ENCODE results near the gene FREM1. TPM values are rescaled to one million over a fixed set of nuclear protein-coding genes. Genes with fewer than 3 reads are reported as not detected.

FREM1 gene
- total and polyA plus RNA-seq, 4 donors = 0.33 to 21.8 (median 1.3) TPM

- no peak overlapping the region for H3K27ac ChIP-seq (ENCODE audit: low read depth in 1 of 2, low read length in 1 of 2)
- no peaks in the 10 kb centered on the region for H3K4me1 ChIP-seq (ENCODE audit: control insufficient read depth in 5 of 5, insufficient read depth in 5 of 5, low read length in 5 of 5)
- H3K4me3 ChIP-seq = no peak overlapping the region
- ATAC-seq (ENCODE audit: insufficient read depth, low FRiP score) (no peak), DNase-seq (peak in 2 of 3 donors; percentile 12 to 21)
- H3K36me3 ChIP-seq (ENCODE audit: control insufficient read depth in 4 of 4, insufficient read depth in 4 of 4, low read length in 4 of 4) = peaks cover 0 to 11% (median 5%) of the 10 kb centered on the region in 4 donors
- 88 to 95% methylated on average over 2 of the region's 2 CpGs for WGBS, 2 donors
- no peak for TF ChIP-seq CTCF (IDR thresholded peaks at IDR 0.05; ENCODE audit: control extremely low read depth, extremely low read depth)
- no peaks in the 10 kb centered on the region for H3K27me3 ChIP-seq (ENCODE audit: control insufficient read depth in 3 of 3, insufficient read depth in 3 of 3, low read length in 2 of 3)
- H3K9me3 ChIP-seq (ENCODE audit: control insufficient read depth in 4 of 4, insufficient read depth in 3 of 4, low read length in 3 of 4) = no peaks in the 10 kb centered on the region
- H3K9ac ChIP-seq (ENCODE audit: insufficient read depth in 1 of 2, low read length in 2 of 2) = no peak overlapping the region
These were observed 179.7 kb downstream of the FREM1 start for GRCh38 chr9:14730461-14730898.

- WGBS, 2 donors = 69 to 76% methylated on average over 4 of the region's 4 CpGs
- H3K9ac ChIP-seq (ENCODE audit: insufficient read depth in 1 of 2, low read length in 2 of 2) = no peak overlapping the region
- no peak overlapping the region for H3K4me3 ChIP-seq
- ATAC-seq (ENCODE audit: insufficient read depth, low FRiP score) (no peak), DNase-seq (no peak)
- peaks cover 0 to 5% (median 3%) of the 10 kb centered on the region in 3 donors for H3K27me3 ChIP-seq (ENCODE audit: control insufficient read depth in 3 of 3, insufficient read depth in 3 of 3, low read length in 2 of 3)
- H3K27ac ChIP-seq (ENCODE audit: low read depth in 1 of 2, low read length in 1 of 2) = no peak overlapping the region
- H3K36me3 ChIP-seq (ENCODE audit: control insufficient read depth in 4 of 4, insufficient read depth in 4 of 4, low read length in 4 of 4) = no peaks in the 10 kb centered on the region
- no peak for TF ChIP-seq CTCF (IDR thresholded peaks at IDR 0.05; ENCODE audit: control extremely low read depth, extremely low read depth)
- H3K4me1 ChIP-seq (ENCODE audit: control insufficient read depth in 5 of 5, insufficient read depth in 5 of 5, low read length in 5 of 5) = no peaks in the 10 kb centered on the region
- H3K9me3 ChIP-seq (ENCODE audit: control insufficient read depth in 4 of 4, insufficient read depth in 3 of 4, low read length in 3 of 4) = no peaks in the 10 kb centered on the region
These were observed 186.9 kb downstream of the FREM1 start for GRCh38 chr9:14723301-14723700.

GRCh38 chr9:14722391-14723035, 187.7 kb downstream of the FREM1 start, which contains the start of gene CER1:
TSS of gene CER1 (minus strand) at chr9:14722733. CDS start at chr9:14722672, 61 bp downstream.
- no peaks in the 10 kb centered on the region for H3K4me1 ChIP-seq (ENCODE audit: control insufficient read depth in 5 of 5, insufficient read depth in 5 of 5, low read length in 5 of 5)
- TF ChIP-seq CTCF (IDR thresholded peaks at IDR 0.05; ENCODE audit: control extremely low read depth, extremely low read depth) = no peak
- WGBS, 2 donors = 65 to 71% methylated on average over 7 of the region's 7 CpGs
- no peak for DNase-seq
- no peak for ATAC-seq (ENCODE audit: insufficient read depth, low FRiP score)
- no peaks in the 10 kb centered on the region for H3K36me3 ChIP-seq (ENCODE audit: control insufficient read depth in 4 of 4, insufficient read depth in 4 of 4, low read length in 4 of 4)
- H3K9ac ChIP-seq (ENCODE audit: insufficient read depth in 1 of 2, low read length in 2 of 2) = no peak within 1 kb of the TSS
- no peak within 1 kb of the TSS for H3K4me3 ChIP-seq
- H3K9me3 ChIP-seq (ENCODE audit: control insufficient read depth in 4 of 4, insufficient read depth in 3 of 4, low read length in 3 of 4) = no peaks in the 10 kb centered on the region
- H3K27ac ChIP-seq (ENCODE audit: low read depth in 1 of 2, low read length in 1 of 2) = no peak within 1 kb of the TSS
- peaks cover 0 to 5% (median 3%) of the 10 kb centered on the region in 3 donors for H3K27me3 ChIP-seq (ENCODE audit: control insufficient read depth in 3 of 3, insufficient read depth in 3 of 3, low read length in 2 of 3)

Measured in lung (tissue), 12 donors.